NCI-H226 (cell line): ENCODE data around the gene SYNPR.
"Not testable (repeated sequence)": the region's sequence is repeated elsewhere in the genome, so short reads cannot be mapped to it uniquely, and the experiment has no call there.

ENCODE experiments used
- DNase-seq: peaks from one replicate; pipeline ENCODE4 v3.0.0-alpha.2; 2015

SYNPR gene

GRCh38 chr3:63278171-63279004, at the start of gene SYNPR:
SYNPR (plus strand) TSS chr3:63278308.
- no peak for DNase-seq

GRCh38 chr3:63228677-63229076, 49.4 kb upstream of the SYNPR start:
- no peak for DNase-seq

- no peak for DNase-seq
Measured at GRCh38 chr3:63230146-63230545, 48.0 kb upstream of the SYNPR start.

GRCh38 chr3:63231643-63232042, 46.5 kb upstream of the SYNPR start:
- DNase-seq = no peak

GRCh38 chr3:63232764-63233396, 45.2 kb upstream of the SYNPR start:
- no peak for DNase-seq

GRCh38 chr3:63240381-63240902, 37.7 kb upstream of the SYNPR start:
- DNase-seq = no peak

GRCh38 chr3:63242124-63242523, 36.0 kb upstream of the SYNPR start:
- no peak for DNase-seq

- DNase-seq = no peak
Measured at GRCh38 chr3:63244486-63244885, 33.6 kb upstream of the SYNPR start.

GRCh38 chr3:63245726-63246241, 32.3 kb upstream of the SYNPR start:
- no peak for DNase-seq

- no peak for DNase-seq
Measured at GRCh38 chr3:63248015-63248414, 30.1 kb upstream of the SYNPR start.

GRCh38 chr3:63251499-63251898, 26.6 kb upstream of the SYNPR start:
- no peak for DNase-seq

- DNase-seq = not testable (repeated sequence)
Measured at GRCh38 chr3:63255819-63256218, 22.3 kb upstream of the SYNPR start.

GRCh38 chr3:63264716-63265115, 13.4 kb upstream of the SYNPR start:
- DNase-seq = no peak

- DNase-seq = no peak
Measured at GRCh38 chr3:63274359-63274758, 3.7 kb upstream of the SYNPR start.

- no peak for DNase-seq
Measured at GRCh38 chr3:63279005-63279841, 1.1 kb downstream of the SYNPR start.

- no peak for DNase-seq
Measured at GRCh38 chr3:63287610-63288009, 9.5 kb downstream of the SYNPR start.

GRCh38 chr3:63290686-63291085, 12.6 kb downstream of the SYNPR start:
- DNase-seq = no peak

- no peak for DNase-seq
Measured at GRCh38 chr3:63294332-63294731, 16.2 kb downstream of the SYNPR start.

- DNase-seq = no peak
Measured at GRCh38 chr3:63295356-63295755, 17.2 kb downstream of the SYNPR start.

- no peak for DNase-seq
Measured at GRCh38 chr3:63295806-63296205, 17.7 kb downstream of the SYNPR start.

GRCh38 chr3:63296249-63296648, 18.1 kb downstream of the SYNPR start:
- no peak for DNase-seq

- no peak for DNase-seq
Measured at GRCh38 chr3:63303238-63303637, 25.1 kb downstream of the SYNPR start.

GRCh38 chr3:63304421-63304820, 26.3 kb downstream of the SYNPR start:
- DNase-seq = no peak
